HG02588 (cell line): ENCODE results near the gene XAGE5.
"Not testable (repeated sequence)": the region's sequence is repeated elsewhere in the genome, so short reads cannot be mapped to it uniquely, and the experiment has no call there.

Experiments used
- ATAC-seq: cut with Tn5 transposase; IDR thresholded peaks from one replicate; pipeline ENCODE4 v1.9.1; 2021; ENCODE audit warnings: mild to moderate bottlenecking, moderate library complexity; ENCODE audit not compliant: unreplicated experiment

Gene XAGE5, protein sequence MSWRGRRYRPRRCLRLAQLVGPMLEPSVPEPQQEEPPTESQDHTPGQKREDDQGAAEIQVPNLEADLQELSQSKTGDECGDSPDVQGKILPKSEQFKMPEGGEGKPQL

DNA sequence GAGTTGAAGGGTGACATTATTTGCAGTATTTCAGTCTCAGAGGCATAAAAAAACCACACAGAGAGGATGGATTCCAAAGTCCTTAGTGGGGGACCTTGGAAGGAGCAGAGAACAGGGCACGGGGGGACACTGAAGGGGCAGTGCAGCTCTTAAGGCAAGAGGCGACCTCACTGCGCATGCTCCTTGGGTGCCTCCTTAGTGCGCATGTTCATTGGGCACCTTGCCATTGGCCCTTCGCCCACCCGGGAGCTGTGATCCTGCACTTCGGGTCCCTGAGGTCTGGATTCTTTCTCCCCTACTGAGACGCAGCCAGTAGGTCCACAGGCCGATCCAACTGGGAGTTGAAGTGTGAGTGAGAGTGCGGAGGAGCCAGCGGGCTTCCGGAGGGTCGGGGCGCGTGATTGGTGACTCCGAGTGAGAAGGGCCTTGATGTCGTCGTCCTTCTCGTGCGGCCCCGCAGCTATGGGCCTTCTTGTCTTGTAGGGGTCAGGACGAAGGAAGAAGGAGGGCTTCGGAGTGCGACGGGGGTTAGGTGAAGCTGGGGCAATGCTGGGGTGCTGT, at the start of gene XAGE5:
Gene XAGE5 (plus strand): TSS at position 223 of the 561 bp plus-strand sequence. CDS start 1,280 bp downstream, outside the sequence.
- ATAC-seq = no peak

DNA sequence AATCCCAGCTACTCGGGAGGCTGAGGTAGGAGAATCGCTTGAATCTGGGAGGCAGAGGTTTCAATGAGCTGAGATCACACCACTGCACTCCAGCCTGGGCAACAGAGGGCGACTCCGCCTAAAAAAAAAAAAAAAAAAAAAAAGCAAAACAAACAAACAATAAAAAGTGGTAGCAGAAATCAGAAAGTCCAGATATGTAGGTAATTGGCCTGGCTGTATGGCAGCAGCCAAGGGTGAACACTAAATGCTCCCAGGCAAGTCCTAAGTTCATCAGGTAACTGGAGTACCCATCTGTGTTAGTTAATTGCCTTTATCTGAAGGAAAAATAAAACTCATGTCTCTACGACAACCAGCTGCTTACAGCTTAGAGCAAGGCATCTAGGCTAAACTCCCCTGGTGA, 45.1 kb upstream of the XAGE5 start:
- ATAC-seq = not testable (repeated sequence)

DNA sequence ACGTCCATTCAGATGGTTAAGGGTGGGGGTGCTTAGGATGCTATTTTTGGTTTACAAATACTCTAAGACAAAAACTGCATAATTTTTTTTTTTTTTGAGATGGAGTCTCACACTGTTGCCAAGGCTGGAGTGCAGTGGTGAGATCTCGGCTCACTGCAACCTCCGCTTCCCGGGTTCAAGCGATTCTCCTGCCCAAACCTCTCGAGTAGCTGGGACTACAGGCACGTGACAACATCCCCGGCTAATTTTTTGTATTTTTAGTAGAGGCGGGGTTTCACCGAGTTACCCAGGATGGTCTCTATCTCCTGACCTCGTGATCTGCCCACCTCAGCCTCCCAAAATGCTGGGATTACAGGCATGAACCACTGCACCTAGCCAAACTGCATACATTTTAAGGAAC, 37.6 kb upstream of the XAGE5 start:
- not testable (repeated sequence) for ATAC-seq

DNA sequence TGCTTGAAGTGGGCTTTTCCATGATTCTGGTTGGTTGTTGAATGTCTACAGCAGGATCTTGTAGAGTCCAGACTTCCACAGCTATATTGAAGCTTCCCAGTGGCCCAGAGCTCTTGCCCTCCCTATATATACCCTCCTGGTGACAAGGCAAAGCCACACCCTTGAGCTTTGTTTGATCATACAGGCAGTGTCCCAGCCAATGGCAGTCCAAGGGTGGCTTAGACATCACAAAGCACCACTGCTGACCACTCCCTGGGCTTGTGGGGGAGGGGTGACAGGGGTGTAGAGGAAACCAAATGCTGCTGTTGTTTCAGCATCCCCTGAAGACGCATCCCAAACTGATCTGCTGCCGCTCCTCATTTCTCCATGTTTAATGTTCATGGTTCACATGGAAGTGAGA, 13.8 kb upstream of the XAGE5 start, which contains the start of gene SPANXN5:
Gene SPANXN5 (minus strand): TSS at position 101 of the 400 bp plus-strand sequence. CDS start 79 bp downstream, at position 22.
- ATAC-seq = not testable (repeated sequence)

DNA sequence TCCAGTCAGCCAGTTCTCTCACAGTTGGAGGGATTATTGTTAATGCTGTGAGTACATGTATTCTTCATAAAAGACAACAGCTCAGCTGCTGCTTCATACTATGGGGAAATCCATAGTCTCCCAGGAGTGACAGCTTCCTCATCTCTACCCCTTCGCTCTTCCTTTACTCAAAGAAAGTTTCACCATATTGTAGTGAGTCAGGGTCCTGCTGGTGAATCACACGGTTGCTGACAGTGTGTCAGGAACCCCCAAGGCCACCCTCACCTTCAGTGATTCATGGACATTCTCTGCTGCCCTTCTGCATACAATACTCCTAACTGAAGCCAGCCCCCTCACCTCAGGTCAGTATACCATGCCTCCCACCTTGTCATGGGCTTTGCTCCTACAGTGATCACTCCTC, 6.2 kb upstream of the XAGE5 start:
- not testable (repeated sequence) for ATAC-seq

DNA sequence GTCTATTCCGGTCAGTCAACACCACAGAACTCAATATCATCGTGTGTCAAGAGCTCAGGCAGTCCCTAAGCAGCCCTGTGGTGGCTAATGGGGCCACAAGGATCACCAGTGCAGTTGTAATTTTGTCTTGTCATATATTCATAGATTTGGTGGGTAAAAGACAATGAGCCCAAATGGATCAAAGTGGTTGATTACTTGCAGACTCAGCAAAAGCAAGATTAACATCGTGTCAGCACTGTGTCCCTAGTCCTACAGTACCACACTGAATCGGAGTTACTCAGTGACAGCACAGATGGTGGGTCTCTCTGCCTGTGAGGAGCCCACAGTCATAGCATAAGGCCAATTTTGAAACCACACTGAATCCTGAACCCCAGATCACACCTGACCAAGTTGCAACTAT, 8.7 kb downstream of the XAGE5 start:
- ATAC-seq = no peak

DNA sequence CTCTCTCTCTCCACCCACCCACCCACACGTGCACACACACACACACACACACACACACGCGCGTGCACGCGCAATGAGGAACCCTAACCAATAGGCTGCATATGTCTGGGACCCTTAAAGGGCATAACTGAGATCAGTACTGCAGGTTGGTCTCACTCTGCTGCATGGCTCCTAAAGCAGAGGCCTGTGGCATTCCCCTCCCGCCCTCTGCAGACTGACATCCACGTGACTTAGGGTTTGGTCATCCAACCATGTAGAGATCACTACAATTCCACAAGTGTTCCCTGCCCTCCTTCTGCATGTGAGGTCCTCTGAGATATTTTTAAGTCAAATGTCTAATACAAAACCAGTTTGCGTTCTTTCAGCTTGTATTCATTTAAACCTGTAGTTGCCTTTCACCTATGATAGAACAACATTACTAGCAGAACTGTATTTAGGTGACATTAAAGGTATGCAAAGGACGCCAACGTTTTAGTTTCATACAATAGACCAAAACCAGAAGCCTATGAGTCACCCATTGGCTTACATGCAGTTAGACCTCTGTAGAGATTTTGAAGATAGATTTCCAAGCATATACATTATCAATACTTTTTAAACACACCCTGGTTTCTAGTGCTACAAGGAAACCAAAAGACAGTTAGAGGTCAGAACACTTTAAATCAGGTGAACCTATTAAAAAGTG, 10.1 kb downstream of the XAGE5 start:
- no peak for ATAC-seq

DNA sequence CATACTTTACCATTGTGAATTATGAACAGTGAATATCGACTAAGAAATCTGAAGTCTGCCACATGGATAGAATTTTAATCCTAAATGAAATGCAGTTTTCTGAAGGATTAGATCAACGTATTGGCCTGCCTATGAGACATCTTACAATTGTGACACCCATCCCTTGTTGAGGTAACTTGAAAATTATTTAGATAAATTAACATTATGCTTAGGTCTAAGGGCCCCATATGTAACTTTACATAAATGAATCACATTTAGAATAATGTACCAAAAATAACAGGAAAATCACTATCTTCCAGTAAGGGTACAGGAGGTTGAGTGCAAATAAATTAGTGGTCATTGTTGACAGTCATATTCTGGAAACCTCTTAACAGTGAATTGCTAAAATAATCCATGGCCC, 13.5 kb downstream of the XAGE5 start:
- ATAC-seq = no peak

DNA sequence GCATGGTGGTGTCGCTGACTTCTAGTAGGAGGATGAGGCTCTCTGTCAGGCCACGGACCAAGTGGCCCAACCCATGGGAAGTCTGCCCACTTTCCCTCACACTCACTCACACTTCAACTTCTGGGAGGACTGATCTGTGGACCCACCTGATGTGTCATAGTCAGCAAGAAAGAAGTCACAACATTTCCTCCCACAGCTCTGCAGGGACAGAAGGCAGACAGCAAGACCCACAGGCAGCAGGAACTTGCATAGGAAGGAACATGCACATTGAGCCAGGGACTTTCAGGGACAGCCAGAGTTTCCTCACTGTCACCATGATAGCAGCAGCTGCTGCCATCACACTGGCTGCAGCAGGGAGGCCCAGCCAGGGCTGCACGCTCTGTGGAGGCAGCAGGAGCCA, 19.5 kb downstream of the XAGE5 start:
- no peak for ATAC-seq

DNA sequence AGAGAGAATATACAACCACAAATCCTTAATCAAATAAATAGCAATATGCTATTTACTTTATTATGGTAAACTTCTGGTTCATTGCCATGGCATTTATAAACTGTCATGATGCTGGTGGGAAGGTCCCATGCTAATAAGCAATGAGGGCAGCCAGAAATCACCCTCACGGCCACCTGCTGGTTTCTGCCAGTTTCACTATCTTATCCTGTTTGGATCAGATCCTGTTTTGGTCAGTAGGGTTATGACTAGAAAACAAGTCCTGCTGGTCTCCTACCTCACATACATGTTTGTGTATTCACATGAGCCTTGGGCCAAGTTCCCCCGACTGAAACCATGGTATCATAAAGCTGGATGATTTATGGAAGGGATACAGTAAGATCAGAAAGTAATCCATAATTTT, 28.1 kb downstream of the XAGE5 start:
- no peak for ATAC-seq

DNA sequence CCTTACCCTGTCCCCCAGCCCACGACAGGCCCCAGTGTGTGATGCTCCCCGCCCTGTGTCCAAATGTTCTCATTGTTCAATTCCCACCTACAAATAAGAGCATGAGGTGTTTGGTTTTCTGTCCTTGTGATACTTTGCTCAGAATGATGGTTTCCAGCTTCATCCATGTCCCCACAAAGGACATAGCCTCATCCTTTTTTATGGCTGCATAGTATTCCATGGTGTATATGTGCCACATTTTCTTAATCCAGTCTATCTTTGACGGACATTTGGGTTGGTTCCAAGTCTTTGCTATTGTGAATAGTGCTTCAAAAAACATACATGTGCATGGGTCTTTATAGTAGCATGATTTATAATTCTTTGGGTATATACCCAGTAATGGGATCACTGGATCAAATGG, 32.5 kb downstream of the XAGE5 start:
- ATAC-seq = not testable (repeated sequence)

DNA sequence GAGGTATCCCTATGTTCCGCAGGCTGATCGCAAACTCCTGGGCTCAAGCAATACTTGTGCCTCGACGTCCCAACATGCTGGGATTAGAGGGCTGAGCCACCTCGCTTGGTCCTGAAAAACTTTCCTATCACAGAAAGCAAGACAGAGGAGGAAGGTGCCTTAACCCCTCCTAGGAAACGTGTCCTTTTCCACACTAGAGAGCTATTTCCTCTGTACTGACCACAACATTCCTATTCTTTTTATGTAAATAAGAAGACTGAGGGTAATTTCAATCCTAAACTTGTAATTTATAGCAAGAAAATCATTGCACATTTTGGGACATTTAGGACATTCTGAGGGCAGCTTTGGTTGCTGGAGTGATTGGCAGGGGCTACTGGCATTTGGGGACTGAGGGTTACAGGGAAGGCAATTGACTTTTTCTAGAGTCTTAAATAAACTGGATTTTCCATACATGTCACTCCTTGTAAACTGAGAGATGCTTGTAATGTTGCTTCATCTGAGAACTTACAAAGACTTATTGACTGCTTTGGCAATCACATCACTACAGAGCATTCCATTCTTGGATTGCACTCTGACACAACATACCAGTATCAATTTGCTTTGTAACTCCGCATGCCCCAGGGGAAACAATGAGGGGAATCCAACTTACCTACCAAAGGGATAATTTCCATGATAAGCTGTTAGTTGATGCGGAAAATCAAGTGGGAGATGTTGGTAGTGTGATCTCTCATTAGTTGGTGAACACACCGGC, 41.2 kb downstream of the XAGE5 start:
- no peak for ATAC-seq

DNA sequence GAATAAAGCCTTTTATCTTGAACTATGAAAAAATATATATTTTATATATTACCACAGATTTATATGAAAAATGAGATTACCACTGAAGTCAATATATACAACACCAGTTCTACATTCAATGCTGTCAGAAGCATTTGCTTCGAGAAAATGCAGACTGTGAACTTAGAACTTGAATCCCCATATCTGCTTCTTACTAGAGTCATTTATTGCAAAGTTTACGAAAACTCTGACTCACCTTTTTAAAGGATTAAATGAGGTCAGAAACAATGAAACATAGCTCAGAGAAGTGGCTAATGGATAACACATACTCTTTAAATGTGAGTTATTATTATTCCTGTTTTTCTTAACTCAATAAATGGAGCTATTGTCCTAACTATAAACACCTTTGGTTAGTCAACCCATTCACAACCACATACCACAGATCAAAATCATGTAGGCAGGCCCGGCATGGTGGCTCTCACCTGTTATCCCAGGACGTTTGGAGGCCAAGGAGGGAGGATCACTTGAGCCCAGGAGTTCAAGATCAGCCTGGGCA, 46.0 kb downstream of the XAGE5 start:
- ATAC-seq = not testable (repeated sequence)

DNA sequence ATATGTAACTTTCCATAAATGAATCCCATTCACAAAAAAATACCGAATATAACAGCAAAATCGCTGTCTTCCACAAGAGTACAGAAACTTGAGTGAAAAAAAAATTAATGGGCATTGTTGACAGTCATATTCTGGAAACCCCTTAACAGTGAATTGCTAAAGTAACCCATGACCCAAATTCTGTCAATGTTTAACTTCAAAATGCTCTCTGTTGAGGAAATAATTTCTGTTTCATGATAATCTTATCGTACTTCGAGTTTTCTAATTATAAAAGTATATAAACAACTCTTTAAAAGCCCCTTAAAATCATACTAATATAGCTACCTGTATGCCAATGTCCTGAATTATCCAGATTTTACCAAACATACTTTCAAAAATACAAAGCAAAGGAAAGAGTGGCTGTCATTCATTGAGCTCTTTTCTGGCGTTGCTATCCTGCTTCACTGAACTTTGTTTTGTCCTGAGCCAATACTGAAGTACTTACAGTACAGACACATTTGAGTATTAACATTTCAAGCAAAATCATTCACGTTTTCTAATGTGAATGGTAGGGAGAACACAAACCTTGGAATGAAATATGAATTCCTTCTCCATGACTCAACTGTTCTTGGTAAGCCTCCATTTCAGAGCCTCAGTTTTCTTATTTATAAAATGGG, 54.4 kb downstream of the XAGE5 start:
- no peak for ATAC-seq
